H1 (cell line): Measurements from ENCODE around the gene DNTT. TPM values are rescaled to one million over a fixed set of nuclear protein-coding genes. Genes with fewer than 3 reads are reported as not detected.

Experiments used
- CTCF ChIP-seq, 3 experiments: IDR thresholded peaks; 1 replicate in 2 of 3; 2 replicates in 1 of 3; pipeline versions ENCODE4 v1.5.1 to v1.6.1; 2011; ENCODE audit warnings: low read length in 3 of 3, mild to moderate bottlenecking in 3 of 3, inconsistent platforms in 2 of 3, low read depth in 1 of 3, moderate library complexity in 1 of 3; ENCODE audit not compliant: insufficient read depth in 1 of 3; ENCODE audit errors: control extremely low read depth in 1 of 3
- polyA plus RNA-seq, 7 experiments: library from polyadenylated mRNA; depleted of rRNA in 3 of 7; stranded (reverse) in 5 of 7; unstranded in 2 of 7; fragments of >200 nt in 5 of 7; fragments of 200-250 nt in 2 of 7; gene quantifications; 1 replicate in 5 of 7; 2 replicates in 1 of 7; 4 replicates in 1 of 7; pipeline versions ENCODE4 v1.2.1 to v1.2.3, GENCODE V29; 2011 to 2013; ENCODE audit warnings: missing spikeins in 2 of 7, mixed read lengths in 2 of 7
- total RNA-seq: library from RNA; stranded (reverse); fragmentation: NEBNext Ultra II Directional; extraction: Animal tissue kit (Norgen Biotek cat#: 25700); gene quantifications from 2 replicates; pipeline ENCODE4 v1.2.1, GENCODE V29; 2021

DNTT gene
- total and polyA plus RNA-seq, 2 of the 8 experiments (the other 6 are each of a cell fraction or from before 2014, with no cell fraction given): not detected

DNA sequence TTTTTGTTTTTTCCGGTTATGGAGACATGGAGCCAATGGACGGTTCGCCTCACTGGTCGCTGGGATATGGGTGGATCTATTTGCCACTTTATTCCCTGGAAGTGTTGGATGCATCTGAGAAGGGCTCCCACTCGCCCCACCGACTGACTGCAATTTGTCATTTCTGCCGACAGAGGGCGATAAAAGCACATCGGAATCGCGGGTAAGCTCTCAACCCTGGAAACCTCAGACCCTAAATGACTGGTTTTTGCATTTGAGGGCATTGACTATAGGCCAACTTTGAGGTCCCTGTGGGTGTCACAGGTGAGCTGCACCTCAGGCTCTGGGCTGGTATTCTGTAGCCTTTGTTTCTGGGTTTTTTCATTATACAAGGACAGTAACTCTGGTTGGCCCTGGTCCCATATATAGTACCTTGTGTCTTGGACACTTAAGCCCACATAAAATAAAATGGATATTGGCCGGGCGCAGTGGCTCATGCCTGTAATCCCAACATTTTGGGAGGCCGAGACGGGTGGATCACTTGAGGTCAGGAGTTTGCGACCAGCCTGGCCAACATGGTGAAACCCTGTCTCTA is 66.4 kb downstream of the DNTT start (continued):
- TF ChIP-seq CTCF (IDR thresholded peaks at IDR 0.05; ENCODE audit: control extremely low read depth in 1 of 3, insufficient read depth in 1 of 3, low read depth in 1 of 3, low read length in 3 of 3): peak; percentile 86 to 97 (median 87)
